IMR-90 (cell line): ENCODE results near the gene LRRC56. TPM values are rescaled to one million over a fixed set of nuclear protein-coding genes. Genes with fewer than 3 reads are reported as not detected.

Experiments used
- ATAC-seq: fragments of 200-7000 bp; cut with Tn5 transposase; 2 replicates; pipeline ENCODE4 v1.9.1; 2020; ENCODE audit warnings: low read depth, mild to moderate bottlenecking, moderate library complexity
- BruUV-seq: library from RNA; stranded (reverse); fragments of 400-500 nt; replicated peaks from 2 replicates; lab custom pipeline; 2021; lab: Mats Ljungman, UMichigan
- CTCF ChIA-PET: fragments of 300-600 bp; formaldehyde crosslinking; extraction: SDS; loops from one replicate; lab custom pipeline; 2021; ENCODE audit warnings: antibody characterized with exemption; lab: Yijun Ruan, JAX
- POLR2A ChIA-PET: fragments of 300-600 bp; sonication (Branson Sonifier 250); formaldehyde crosslinking; loops from one replicate; lab custom pipeline; 2022; ENCODE audit warnings: antibody characterized with exemption; ENCODE audit not compliant: unreplicated experiment; lab: Charles Lee
- DNase-seq: peaks from one replicate; pipeline ENCODE4 v3.0.0; 2013
- H2AFZ ChIP-seq: replicated peaks from 2 replicates; pipeline ENCODE3; 2013; ENCODE audit warnings: low read length, mild to moderate bottlenecking; ENCODE audit not compliant: poor library complexity
- H2AK5ac ChIP-seq: 2 replicates; pipeline ENCODE4 v1.6.1; 2013; ENCODE audit warnings: low read depth, low read length, inconsistent platforms
- H2AK9ac ChIP-seq: replicated peaks from 2 replicates; pipeline ENCODE3; 2013; ENCODE audit warnings: mild to moderate bottlenecking, low read depth, low read length, moderate library complexity; ENCODE audit not compliant: poor library complexity
- H2BK120ac ChIP-seq: 2 replicates; pipeline ENCODE4 v1.6.1; 2013; ENCODE audit warnings: low read depth, low read length, inconsistent platforms
- H2BK15ac ChIP-seq: 3 replicates; pipeline ENCODE4 v1.6.1; 2013; ENCODE audit warnings: low read depth, low read length, inconsistent platforms
- H2BK20ac ChIP-seq: 2 replicates; pipeline ENCODE4 v1.6.1; 2013; ENCODE audit warnings: low read depth, mild to moderate bottlenecking, inconsistent platforms, low read length, moderate library complexity
- H2BK5ac ChIP-seq: 2 replicates; pipeline ENCODE4 v1.6.1; 2013; ENCODE audit warnings: mild to moderate bottlenecking, low read depth, low read length, inconsistent platforms; ENCODE audit not compliant: poor library complexity, severe bottlenecking
- H3K14ac ChIP-seq: replicated peaks from 2 replicates; pipeline ENCODE4 v1.6.1; 2013; ENCODE audit warnings: low read depth, low read length, inconsistent platforms
- H3K18ac ChIP-seq: 2 replicates; pipeline ENCODE4 v1.6.1; 2013; ENCODE audit warnings: low read depth, low read length, control low read depth
- H3K23ac ChIP-seq: 2 replicates; pipeline ENCODE4 v1.6.1; 2013; ENCODE audit warnings: low read depth, low read length, inconsistent platforms
- H3K27ac ChIP-seq: 2 replicates; pipeline ENCODE4 v1.5.1; 2013; ENCODE audit warnings: mild to moderate bottlenecking, control low read depth, low read length; ENCODE audit not compliant: insufficient read depth
- H3K27me3 ChIP-seq: 2 replicates; pipeline ENCODE4 v1.6.1; 2013; ENCODE audit warnings: low read length; ENCODE audit not compliant: control insufficient read depth, insufficient read depth
- H3K36me3 ChIP-seq: 2 replicates; pipeline ENCODE4 v1.6.1; 2013; ENCODE audit warnings: low read length, mixed read lengths; ENCODE audit not compliant: control insufficient read depth, insufficient read depth
- H3K4ac ChIP-seq: 2 replicates; pipeline ENCODE4 v1.6.1; 2013; ENCODE audit warnings: low read depth, low read length, inconsistent platforms
- H3K4me1 ChIP-seq: 2 replicates; pipeline ENCODE4 v1.6.1; 2013; ENCODE audit warnings: low read length, mixed read lengths; ENCODE audit not compliant: control insufficient read depth, insufficient read depth
- H3K4me2 ChIP-seq: 2 replicates; pipeline ENCODE4 v1.6.1; 2013; ENCODE audit warnings: low read depth, mild to moderate bottlenecking, control low read depth, low read length, moderate library complexity
- H3K4me3 ChIP-seq: 2 replicates; pipeline ENCODE4 v1.5.1; 2013; ENCODE audit warnings: low read depth, mild to moderate bottlenecking, control low read depth, low read length, moderate library complexity; ENCODE audit not compliant: insufficient read depth
- H3K56ac ChIP-seq: 2 replicates; pipeline ENCODE4 v1.6.1; 2013; ENCODE audit warnings: low read length, inconsistent platforms; ENCODE audit not compliant: insufficient read depth; ENCODE audit errors: extremely low read depth
- H3K79me1 ChIP-seq, 2 experiments: 2 replicates each; pipeline ENCODE4 v1.6.1; 2013; ENCODE audit warnings: low read length in 2 of 2, inconsistent platforms in 1 of 2, low read depth in 1 of 2
- H3K9ac ChIP-seq: 2 replicates; pipeline ENCODE4 v1.6.1; 2013; ENCODE audit warnings: low read depth, low read length, control low read depth
- H3K9me1 ChIP-seq: 2 replicates; pipeline ENCODE4 v1.6.1; 2013; ENCODE audit warnings: low read length, inconsistent platforms; ENCODE audit not compliant: insufficient read depth
- H3K9me3 ChIP-seq: 2 replicates; pipeline ENCODE4 v1.6.1; 2013; ENCODE audit warnings: low read length; ENCODE audit not compliant: control insufficient read depth, insufficient read depth
- H4K20me1 ChIP-seq: 2 replicates; pipeline ENCODE4 v1.6.1; 2013; ENCODE audit warnings: low read length, inconsistent platforms; ENCODE audit not compliant: insufficient read depth
- H4K5ac ChIP-seq: 2 replicates; pipeline ENCODE4 v1.6.1; 2013; ENCODE audit warnings: mild to moderate bottlenecking, low read depth, low read length, control low read depth
- H4K8ac ChIP-seq, 2 experiments: 2 replicates each; pipeline ENCODE4 v1.6.1; 2013; ENCODE audit warnings: low read depth in 2 of 2, low read length in 2 of 2, control low read depth in 1 of 2, inconsistent platforms in 1 of 2
- H4K91ac ChIP-seq: 2 replicates; pipeline ENCODE4 v1.6.1; 2013; ENCODE audit warnings: low read depth, low read length, inconsistent platforms; ENCODE audit not compliant: insufficient read depth
- BHLHE40 ChIP-seq: fragments of 150-350 bp; IDR thresholded peaks from 2 replicates; pipeline ENCODE4 v1.6.1; 2016; ENCODE audit warnings: mild to moderate bottlenecking, low read depth, low read length
- FOS ChIP-seq: fragments of 150-350 bp; IDR thresholded peaks from 2 replicates; pipeline ENCODE4 v1.6.1; 2016; ENCODE audit warnings: low read depth, low read length
- NFE2L2 ChIP-seq: fragments of 150-350 bp; IDR thresholded peaks from 2 replicates; pipeline ENCODE4 v1.6.1; 2016; ENCODE audit warnings: low read depth, mild to moderate bottlenecking, low read length
- POLR2A ChIP-seq: IDR thresholded peaks from 2 replicates; pipeline ENCODE4 v1.6.1; 2012; ENCODE audit warnings: mild to moderate bottlenecking, low read depth, low read length
- RAD21 ChIP-seq: IDR thresholded peaks from 2 replicates; pipeline ENCODE4 v1.6.1; 2012; ENCODE audit warnings: low read length, improper control_type of control experiment
- RFX5 ChIP-seq: IDR thresholded peaks from 2 replicates; pipeline ENCODE4 v1.8.0; 2012; ENCODE audit warnings: low read depth, mild to moderate bottlenecking, low read length, moderate library complexity
- WGBS, 2 experiments: methylation state at CpG; one replicate each; pipeline versions ENCODE4 v1.1.5 to v1.1.7; 2013; ENCODE audit warnings: missing lambda C conversion rate in 2 of 2; ENCODE audit not compliant: insufficient read length in 1 of 2; ENCODE audit errors: extremely low coverage in 2 of 2; 5-methylcytosine and 5-hydroxymethylcytosine counted together
- dilution Hi-C: fragments of 300-500 bp; cut with HindIII; formaldehyde crosslinking; loops from one replicate; pipeline ENCODE4 v1.14.3; 2018; ENCODE audit warnings: low sequenced_read_pairs; ENCODE audit not compliant: unreplicated experiment
- in situ Hi-C: fragments of 300-500 bp; cut with MboI; formaldehyde crosslinking; loops from 3 replicates; pipeline ENCODE4 v1.14.3; 2019; ENCODE audit warnings: low sequenced_read_pairs, inconsistent platforms, mixed read lengths
- intact Hi-C: fragments of 100-400 bp; cut with micrococcal nuclease; formaldehyde crosslinking; loops from 2 replicates; pipeline ENCODE4 v1.10.0; 2022
- polyA plus RNA-seq, 3 experiments: library from polyadenylated mRNA; depleted of rRNA; stranded (reverse); fragments of >200 nt; gene quantifications; 2 replicates each; pipeline ENCODE4 v1.2.3, GENCODE V29; 2012; ENCODE audit warnings: low replicate concordance in 1 of 3
- total RNA-seq: library from RNA; depleted of rRNA; stranded (reverse); fragments of >200 nt; gene quantifications from 2 replicates; pipeline ENCODE4 v1.2.3, GENCODE V29; 2012
- TF ChIP-seq, protein P1 (sequence below): fragments of 150-350 bp; IDR thresholded peaks from 2 replicates; pipeline ENCODE4 v1.6.1; 2017; ENCODE audit warnings: mild to moderate bottlenecking, antibody characterized with exemption, low read length, low read depth

The LRRC56 gene
- total and polyA plus RNA-seq, 2 of the 4 experiments (the other 2 are of a cell fraction): 0.36 to 1.3 TPM

- no TSS peak for BruUV-seq
- Histone ChIP-seq H3K9me3 (no peaks in the 10 kb centered on the region), H3K4ac (no peak overlapping the region), H2BK5ac (no peak overlapping the region), H4K91ac (no peak overlapping the region), H3K27me3 (no peaks in the 10 kb centered on the region), H2BK15ac (no peak overlapping the region), H3K23ac (no peak overlapping the region; the same call in 1 of the 2 replicates), H3K79me1 (peaks cover 19 to 44% of the 10 kb centered on the region in 2 experiments), H3K4me2 (no peak overlapping the region), H3K27ac (no peak overlapping the region), H3K56ac (no peak overlapping the region), H3K9me1 (peaks cover 5% of the 10 kb centered on the region), H4K5ac (no peak overlapping the region), H2AFZ (no peak overlapping the region), H2BK120ac (no peak overlapping the region), H3K14ac (no peak overlapping the region), H2BK20ac (no peak overlapping the region), H2AK9ac (no peak overlapping the region), H3K9ac (no peak overlapping the region), H3K4me1 (peaks cover 7% of the 10 kb centered on the region), H2AK5ac (no peak overlapping the region), H4K20me1 (peaks cover 3% of the 10 kb centered on the region), H3K4me3 (no peak overlapping the region), H3K18ac (no peak overlapping the region), H3K36me3 (peaks cover 10% of the 10 kb centered on the region), H4K8ac (no peak overlapping the region)
- DNase-seq: no peak
- no peak for ATAC-seq
- in situ Hi-C loops: no loop called here
- CTCF ChIA-PET: interaction anchor here (1.9 kb wide), 1 partner anchor 10 kb away, joined by 6 read pairs; no protein-coding TSS in a partner anchor
- POLR2A ChIA-PET: no interaction called here
- TF ChIP-seq RFX5: no peak
- TF ChIP-seq, protein P1, sequence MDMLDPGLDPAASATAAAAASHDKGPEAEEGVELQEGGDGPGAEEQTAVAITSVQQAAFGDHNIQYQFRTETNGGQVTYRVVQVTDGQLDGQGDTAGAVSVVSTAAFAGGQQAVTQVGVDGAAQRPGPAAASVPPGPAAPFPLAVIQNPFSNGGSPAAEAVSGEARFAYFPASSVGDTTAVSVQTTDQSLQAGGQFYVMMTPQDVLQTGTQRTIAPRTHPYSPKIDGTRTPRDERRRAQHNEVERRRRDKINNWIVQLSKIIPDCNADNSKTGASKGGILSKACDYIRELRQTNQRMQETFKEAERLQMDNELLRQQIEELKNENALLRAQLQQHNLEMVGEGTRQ: no peak
- TF ChIP-seq RAD21: no peak
- TF ChIP-seq NFE2L2: no peak
- no peak for TF ChIP-seq FOS
- TF ChIP-seq BHLHE40: no peak
- TF ChIP-seq POLR2A: 0 out of 2 replicates have a peak, but pooled peaks have one; percentile 16
- 60% methylated on average over 1 of the region's 5 CpGs; no CpG with 5 or more reads in 1 of the 2 experiments for WGBS, 2 experiments
- intact Hi-C loops: no loop called here
- dilution Hi-C loops: no loop called here
Observed at GRCh38 chr11:508956-509355, 28.4 kb upstream of the LRRC56 start.
